GM21528 (cell line): ENCODE measurements around the gene HIBCH.
"Not testable (repeated sequence)": the region's sequence is repeated elsewhere in the genome, so short reads cannot be mapped to it uniquely, and the experiment has no call there.

Experiments used
- ATAC-seq: cut with Tn5 transposase; IDR thresholded peaks from one replicate; pipeline ENCODE4 v1.9.1; 2021; ENCODE audit warnings: mild to moderate bottlenecking, moderate library complexity; ENCODE audit not compliant: unreplicated experiment, low FRiP score

The HIBCH gene

GRCh38 chr2:190256087-190256486, 63.5 kb downstream of the HIBCH start:
- ATAC-seq: no peak

DNA sequence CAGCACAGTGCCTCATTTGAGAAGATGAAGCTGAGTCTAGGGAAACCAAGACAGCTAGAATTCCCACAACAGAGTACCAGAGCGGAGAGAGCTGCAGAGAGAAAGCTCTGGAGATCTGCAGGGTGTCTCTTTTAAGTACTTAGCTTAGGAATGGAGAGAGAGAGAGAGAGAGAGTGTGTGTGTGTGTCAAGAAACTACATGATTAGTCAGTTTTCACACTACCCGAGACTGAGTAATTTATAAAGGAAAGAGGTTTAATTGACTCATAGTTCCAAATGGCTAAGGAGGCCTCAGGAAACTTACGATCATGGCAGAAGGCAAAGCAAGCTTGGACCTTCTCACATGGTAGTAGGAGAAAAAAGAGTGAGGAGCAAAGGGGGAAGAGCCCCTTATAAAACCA, 64.0 kb downstream of the HIBCH start:
- ATAC-seq: no peak

DNA sequence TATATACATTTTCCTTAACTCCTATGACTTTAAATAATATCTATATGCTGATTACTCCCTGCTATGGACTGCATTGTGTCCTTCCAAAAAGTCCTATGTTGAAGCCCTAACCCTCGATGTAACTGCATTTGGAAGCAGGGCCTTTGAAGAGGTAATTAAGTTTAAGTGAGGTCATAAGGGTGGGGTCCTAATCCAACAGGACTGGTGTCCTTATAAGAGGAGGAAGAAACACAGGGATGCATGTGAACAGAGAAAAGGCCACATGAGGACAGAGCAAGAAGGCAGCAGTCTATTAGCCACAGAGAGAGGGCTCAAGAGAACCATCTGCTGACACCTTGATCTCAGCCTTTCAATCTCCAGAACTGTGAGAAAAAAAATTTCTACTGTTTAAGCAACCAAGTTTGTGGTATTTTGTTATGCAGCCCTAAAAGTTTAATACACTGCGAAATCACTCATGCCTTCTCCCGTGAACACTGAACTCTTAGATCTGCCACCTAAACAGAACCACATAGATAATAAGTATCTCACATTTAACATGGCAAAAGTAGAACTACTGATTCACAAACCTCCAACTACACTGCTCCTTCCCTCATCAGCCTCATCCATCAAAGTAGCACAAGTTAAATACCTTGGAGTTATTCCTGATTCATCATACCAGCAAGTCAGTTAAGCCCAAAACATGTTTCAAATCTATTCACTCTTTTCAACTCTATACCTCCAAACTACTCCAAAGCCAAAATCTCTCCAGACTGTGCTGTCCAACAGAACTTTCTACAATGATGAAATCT, 65.4 kb downstream of the HIBCH start:
- no peak for ATAC-seq

DNA sequence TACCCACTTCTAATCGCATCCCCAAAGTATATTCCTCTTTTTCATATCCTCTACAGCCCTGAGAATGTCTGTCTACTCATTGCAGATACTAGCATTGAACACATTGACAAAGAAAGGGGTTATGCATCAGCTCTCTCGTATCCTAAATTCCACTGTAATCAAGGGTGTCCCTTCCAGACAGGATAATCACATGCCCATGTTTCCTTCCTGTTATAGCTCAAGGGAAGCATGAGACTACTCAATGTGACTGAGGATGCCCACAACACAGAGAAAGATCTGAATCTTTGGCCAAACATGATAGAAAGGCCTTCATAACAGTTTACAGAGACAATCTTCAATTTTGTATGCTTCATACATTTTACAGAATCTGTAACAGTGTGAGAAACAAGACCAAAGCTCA, 69.2 kb downstream of the HIBCH start:
- ATAC-seq: no peak

GRCh38 chr2:190235551-190236075, 84.0 kb downstream of the HIBCH start:
- ATAC-seq: no peak

DNA sequence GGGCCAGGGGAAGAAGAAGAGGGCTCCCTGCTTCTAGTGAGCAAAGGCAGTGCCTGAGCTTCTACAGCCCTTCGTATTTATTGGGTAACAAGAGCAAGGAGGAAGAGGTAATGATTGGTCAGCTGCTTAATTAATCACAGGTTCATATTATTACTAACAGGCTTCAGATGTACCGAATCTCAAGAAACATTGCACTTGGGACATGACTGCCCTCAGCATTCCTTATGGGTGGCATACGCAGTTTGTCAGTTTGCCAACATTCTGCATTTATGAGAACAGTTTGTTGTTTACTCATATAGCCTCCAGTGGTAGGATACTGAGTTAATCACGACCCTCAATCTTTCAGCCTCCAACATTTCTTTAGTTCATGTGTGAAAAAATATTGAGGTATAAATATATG, 84.5 kb downstream of the HIBCH start:
- ATAC-seq: no peak

- not testable (repeated sequence) for ATAC-seq
These were observed 95.6 kb downstream of the HIBCH start for GRCh38 chr2:190223989-190224388.

DNA sequence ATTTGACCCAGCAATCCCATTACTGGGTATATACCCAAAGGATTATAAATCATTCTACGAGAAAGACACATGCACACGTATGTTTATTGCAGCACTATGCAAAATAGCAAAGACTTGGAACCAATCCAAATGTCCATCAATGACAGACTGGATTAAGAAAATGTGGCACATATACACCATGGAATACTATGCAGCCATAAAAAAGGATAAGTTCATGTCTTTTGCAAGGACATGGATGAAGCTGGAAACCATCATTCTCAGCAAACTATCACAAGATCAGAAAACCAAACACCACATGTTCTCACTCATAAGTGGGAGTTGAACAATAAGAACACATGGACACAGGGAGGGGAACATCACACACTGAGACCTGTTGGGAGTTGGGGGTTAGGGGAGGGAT, 96.9 kb downstream of the HIBCH start:
- not testable (repeated sequence) for ATAC-seq

GRCh38 chr2:190221429-190221828, 98.2 kb downstream of the HIBCH start:
- no peak for ATAC-seq

GRCh38 chr2:190219186-190219585, 100.4 kb downstream of the HIBCH start:
- no peak for ATAC-seq

DNA sequence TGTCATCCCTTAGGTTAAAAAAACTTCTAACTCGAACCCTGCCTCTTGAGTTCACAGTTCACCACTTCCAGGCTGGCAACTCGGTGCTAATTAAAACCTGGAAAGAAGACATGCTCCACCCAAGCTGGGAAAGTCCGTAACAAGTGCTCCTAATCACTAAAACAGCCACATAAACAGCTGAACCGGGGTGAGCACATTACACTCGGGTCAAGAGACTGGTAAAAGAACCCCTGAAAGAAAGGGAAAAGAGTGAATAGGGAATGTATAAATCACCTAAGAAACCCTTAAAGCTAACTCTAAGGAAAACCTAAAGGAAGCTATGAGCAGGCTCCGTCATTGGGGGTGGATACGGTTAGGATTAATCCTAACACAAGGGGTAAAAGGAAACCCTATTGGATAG, 102.0 kb downstream of the HIBCH start:
- ATAC-seq: no peak

DNA sequence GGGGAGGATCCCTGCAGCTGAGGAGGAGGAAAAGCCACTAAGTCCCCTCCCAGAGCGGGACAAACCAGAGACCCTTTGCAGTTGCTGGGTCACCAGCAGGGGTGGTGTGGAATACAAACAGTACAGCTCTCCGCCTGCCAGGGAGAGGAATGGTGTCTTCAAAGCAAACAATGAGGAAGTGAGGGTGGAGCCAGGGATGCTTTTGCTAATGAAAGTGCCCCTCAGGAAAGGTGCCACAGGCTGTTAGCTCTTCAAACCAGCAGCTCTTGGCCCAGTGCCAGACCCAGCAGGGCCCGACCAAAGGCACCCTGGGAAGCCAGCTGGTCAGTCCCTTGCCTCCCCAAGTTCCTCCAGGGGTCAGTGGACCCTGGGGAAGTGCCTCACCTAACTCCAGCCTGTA, 102.8 kb downstream of the HIBCH start:
- ATAC-seq: no peak

GRCh38 chr2:190215620-190216019, 104.0 kb downstream of the HIBCH start:
- ATAC-seq: no peak

GRCh38 chr2:190214426-190215194, 105.0 kb downstream of the HIBCH start:
- no peak for ATAC-seq

- ATAC-seq: no peak
These were observed 105.9 kb downstream of the HIBCH start for GRCh38 chr2:190213441-190214335.

DNA sequence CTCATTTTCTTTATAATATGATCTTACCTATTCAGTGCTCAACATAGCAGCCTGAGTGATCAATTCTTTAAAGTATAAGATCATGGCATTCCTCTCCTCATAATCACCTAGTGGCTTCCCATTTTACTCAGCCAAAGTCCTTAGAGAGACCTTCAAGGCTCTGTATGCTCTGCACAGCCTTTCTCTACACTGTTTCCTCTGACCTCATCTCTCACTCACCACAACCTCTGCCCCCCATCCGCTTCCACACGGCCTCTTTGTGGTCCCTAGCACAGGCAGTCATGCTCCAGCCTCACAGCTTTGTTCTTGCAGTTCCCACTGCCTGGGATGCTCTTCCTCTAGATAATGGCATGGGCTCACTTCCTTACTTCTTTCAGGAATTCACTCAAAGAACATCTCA, 109.2 kb downstream of the HIBCH start:
- no peak for ATAC-seq

DNA sequence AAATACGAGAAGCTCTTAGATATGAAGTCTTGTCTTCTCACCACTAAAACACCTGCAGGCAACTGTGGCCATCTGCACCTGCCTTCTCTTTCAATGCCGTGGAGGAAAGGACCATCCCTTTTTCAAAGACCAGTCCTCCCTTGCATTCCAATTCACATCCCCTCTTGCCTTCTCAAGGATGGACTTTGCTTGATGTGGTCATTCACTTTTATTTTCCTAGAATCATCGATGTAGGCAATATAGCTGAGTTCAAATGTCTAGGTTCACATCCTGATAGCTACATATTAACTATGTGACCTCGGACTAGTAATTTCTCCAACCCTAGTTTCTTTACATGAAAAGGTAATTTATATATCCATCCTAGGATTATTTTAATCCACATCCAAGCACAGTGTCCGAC, 110.1 kb downstream of the HIBCH start:
- ATAC-seq: no peak

- ATAC-seq: no peak
These were observed 111.7 kb downstream of the HIBCH start for GRCh38 chr2:190207930-190208329.

GRCh38 chr2:190205657-190206056, 114.0 kb downstream of the HIBCH start:
- ATAC-seq: no peak

- ATAC-seq: no peak
These were observed 117.0 kb downstream of the HIBCH start for GRCh38 chr2:190202604-190203003.

DNA sequence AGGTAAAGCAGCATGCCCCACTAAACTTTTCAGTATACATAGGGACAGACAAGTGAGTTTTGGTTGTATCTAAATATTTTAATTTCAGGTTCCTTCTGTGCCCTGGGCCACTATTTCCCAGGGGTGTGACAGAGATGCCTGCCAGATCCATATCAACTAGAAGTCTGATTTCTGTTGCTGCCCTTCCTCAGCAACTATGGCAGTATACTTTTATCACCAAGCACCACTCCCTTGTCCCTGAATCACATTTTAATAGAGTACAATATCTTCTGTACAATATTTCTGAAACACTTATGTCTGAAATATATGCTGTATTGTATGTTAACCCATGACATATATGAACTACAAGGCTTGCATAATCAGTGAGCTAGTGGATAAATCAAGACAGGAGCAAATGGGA, 117.6 kb downstream of the HIBCH start:
- ATAC-seq: no peak
